ENCODE data around the gene UGT1A1.

The UGT1A1 gene

GRCh38 chr2:233772583-233772982 lies 12.5 kb downstream of the UGT1A1 start:
- TF ChIP-seq CTCF (IDR thresholded peaks at IDR 0.05; ENCODE audit: insufficient read depth, low read length, poor library complexity, severe bottlenecking): no peak
- H3K27me3 ChIP-seq (replicated peaks; ENCODE audit: control insufficient read depth, insufficient read depth, low read length): no peaks in the 10 kb centered on the region
- no peak for DNase-seq (ENCODE audit: extremely low read depth, insufficient read length)
- no peak overlapping the region for H3K4me3 ChIP-seq (replicated peaks; ENCODE audit: low read depth, low read length)
- no peaks in the 10 kb centered on the region for H3K36me3 ChIP-seq (ENCODE audit: control insufficient read depth, insufficient read depth, low read length)

- H3K4me3 ChIP-seq (replicated peaks; ENCODE audit: low read depth, low read length): no peak overlapping the region
- no peak for TF ChIP-seq CTCF (IDR thresholded peaks at IDR 0.05; ENCODE audit: insufficient read depth, low read length, poor library complexity, severe bottlenecking)
- H3K36me3 ChIP-seq (ENCODE audit: control insufficient read depth, insufficient read depth, low read length): no peaks in the 10 kb centered on the region
- no peaks in the 10 kb centered on the region for H3K27me3 ChIP-seq (replicated peaks; ENCODE audit: control insufficient read depth, insufficient read depth, low read length)
- no peak for DNase-seq (ENCODE audit: extremely low read depth, insufficient read length)
Observed at GRCh38 chr2:233773854-233774253, 13.8 kb downstream of the UGT1A1 start.

GRCh38 chr2:233775414-233775813 lies 15.3 kb downstream of the UGT1A1 start:
- no peaks in the 10 kb centered on the region for H3K36me3 ChIP-seq (ENCODE audit: control insufficient read depth, insufficient read depth, low read length)
- DNase-seq (ENCODE audit: extremely low read depth, insufficient read length): no peak
- H3K4me3 ChIP-seq (replicated peaks; ENCODE audit: low read depth, low read length): no peak overlapping the region
- no peak for TF ChIP-seq CTCF (IDR thresholded peaks at IDR 0.05; ENCODE audit: insufficient read depth, low read length, poor library complexity, severe bottlenecking)
- no peaks in the 10 kb centered on the region for H3K27me3 ChIP-seq (replicated peaks; ENCODE audit: control insufficient read depth, insufficient read depth, low read length)

- Histone ChIP-seq H3K27me3 (replicated peaks; ENCODE audit: control insufficient read depth, insufficient read depth, low read length) (no peaks in the 10 kb centered on the region), H3K36me3 (ENCODE audit: control insufficient read depth, insufficient read depth, low read length) (no peaks in the 10 kb centered on the region), H3K4me3 (replicated peaks; ENCODE audit: low read depth, low read length) (no peak within 1 kb of the TSS)
- TF ChIP-seq CTCF (IDR thresholded peaks at IDR 0.05; ENCODE audit: insufficient read depth, low read length, poor library complexity, severe bottlenecking): no peak
- DNase-seq (ENCODE audit: extremely low read depth, insufficient read length): no peak
Observed at GRCh38 chr2:233778030-233778429, 18.0 kb downstream of the UGT1A1 start, which contains the start of gene MROH2A. MROH2A (plus strand) TSS chr2:233778330; CDS start chr2:233779359, 1,029 bp downstream.

- no peak for DNase-seq (ENCODE audit: extremely low read depth, insufficient read length)
- TF ChIP-seq CTCF (IDR thresholded peaks at IDR 0.05; ENCODE audit: insufficient read depth, low read length, poor library complexity, severe bottlenecking): no peak
Observed at GRCh38 chr2:233779722-233780121, 19.7 kb downstream of the UGT1A1 start.

GRCh38 chr2:233780771-233781170 lies 20.7 kb downstream of the UGT1A1 start:
- no peaks in the 10 kb centered on the region for H3K36me3 ChIP-seq (ENCODE audit: control insufficient read depth, insufficient read depth, low read length)
- no peak for TF ChIP-seq CTCF (IDR thresholded peaks at IDR 0.05; ENCODE audit: insufficient read depth, low read length, poor library complexity, severe bottlenecking)
- H3K27me3 ChIP-seq (replicated peaks; ENCODE audit: control insufficient read depth, insufficient read depth, low read length): no peaks in the 10 kb centered on the region
- DNase-seq (ENCODE audit: extremely low read depth, insufficient read length): no peak
- no peak overlapping the region for H3K4me3 ChIP-seq (replicated peaks; ENCODE audit: low read depth, low read length)

More at GRCh38 chr2:233779722-233780121, 19.7 kb downstream of the UGT1A1 start:
- H3K27me3 ChIP-seq (replicated peaks; ENCODE audit: control insufficient read depth, insufficient read depth, low read length): no peaks in the 10 kb centered on the region
- H3K36me3 ChIP-seq (ENCODE audit: control insufficient read depth, insufficient read depth, low read length): no peaks in the 10 kb centered on the region
- H3K4me3 ChIP-seq (replicated peaks; ENCODE audit: low read depth, low read length): no peak overlapping the region
